ENCODE data around the gene ASAP2. TPM values are rescaled to one million over a fixed set of nuclear protein-coding genes. Genes with fewer than 3 reads are reported as not detected.

ASAP2 gene
- total and polyA plus RNA-seq, 9 of the 15 experiments (the other 6 are each of a cell fraction or from before 2014, with no cell fraction given): 0.06 to 4.3 (median 3.1) TPM

DNA sequence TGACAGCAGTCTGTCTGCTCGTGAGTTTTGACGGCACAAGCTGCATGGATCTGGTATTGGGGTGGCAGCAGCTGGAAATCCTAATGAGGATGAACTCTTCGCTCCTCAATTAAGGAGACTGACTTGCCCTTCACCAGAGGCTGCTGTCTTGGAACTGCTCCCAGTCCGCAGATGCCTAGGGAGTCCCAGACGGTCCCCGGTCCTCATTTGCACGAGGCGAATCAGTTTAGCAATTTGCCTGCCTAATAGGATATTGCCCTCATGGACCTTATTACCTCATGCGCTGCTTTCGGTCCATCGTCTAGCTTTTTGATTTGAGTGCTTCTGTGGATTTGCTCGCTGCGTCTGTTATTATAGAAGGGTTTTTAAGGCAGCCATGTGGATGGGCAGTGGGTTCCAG, 40.6 kb downstream of the ASAP2 start:
- Histone ChIP-seq H2AFZ (ENCODE audit: low read depth, low read length) (no peak overlapping the region), H3K9ac (ENCODE audit: insufficient read depth in 1 of 2, low read depth in 2 of 2, low read length in 2 of 2) (no peak overlapping the region), H3K4me1 (replicated peaks in 1 of 2; ENCODE audit: control insufficient read depth in 2 of 2, insufficient read depth in 2 of 2, low read length in 2 of 2) (peaks cover 0 to 3% of the 10 kb centered on the region in 2 experiments; a peak in 3 of 5 replicates), H3K27me3 (ENCODE audit: control insufficient read depth in 2 of 2, insufficient read depth in 2 of 2, low read length in 2 of 2) (peaks cover 4 to 68% of the 10 kb centered on the region in 2 experiments), H3K36me3 (ENCODE audit: control insufficient read depth, insufficient read depth, low read length) (no peaks in the 10 kb centered on the region), H4K20me1 (replicated peaks; ENCODE audit: control insufficient read depth, insufficient read depth, low read length) (no peaks in the 10 kb centered on the region; the same call in 1 of the 2 replicates), H3K27ac (ENCODE audit: extremely low read depth, low read depth, low read length) (no peak overlapping the region), H3K4me2 (ENCODE audit: insufficient read depth, low read length) (no peak overlapping the region), H3K9me1 (ENCODE audit: control insufficient read depth, insufficient read depth, low read length) (no peaks in the 10 kb centered on the region), H3K79me2 (ENCODE audit: control insufficient read depth, insufficient read depth, low read length) (no peaks in the 10 kb centered on the region), H3K4me3 (no peak overlapping the region), H3K9me3 (replicated peaks; ENCODE audit: control insufficient read depth, insufficient read depth, low read depth, low read length) (no peaks in the 10 kb centered on the region)
- intact Hi-C loops (cut with micrococcal nuclease) (no loop called here), in situ Hi-C loops (cut with MboI) (no loop called here)
- CTCF ChIA-PET (ENCODE audit: low intra/inter-chr PET ratio): no interaction called here
- BruUV-seq (replicated peaks): no TSS peak
- POLR2A ChIA-PET: interaction anchor here (1.0 kb wide), 1 partner anchor 12 kb away, joined by 3 read pairs; no protein-coding TSS in a partner anchor
- no peak for ATAC-seq
- DNase-seq (ENCODE audit: extremely low read depth in 1 of 4, low spot score in 3 of 4): no peak
- FAIRE-seq: no peak
- 28% methylated on average over 13 of the region's 13 CpGs for WGBS (ENCODE audit: insufficient coverage, low coverage, missing lambda C conversion rate)
- no peak for TF ChIP-seq NFIX (CRISPR knock-in tag; IDR thresholded peaks at IDR 0.05; ENCODE audit: low read depth)
- TF ChIP-seq, protein P1, sequence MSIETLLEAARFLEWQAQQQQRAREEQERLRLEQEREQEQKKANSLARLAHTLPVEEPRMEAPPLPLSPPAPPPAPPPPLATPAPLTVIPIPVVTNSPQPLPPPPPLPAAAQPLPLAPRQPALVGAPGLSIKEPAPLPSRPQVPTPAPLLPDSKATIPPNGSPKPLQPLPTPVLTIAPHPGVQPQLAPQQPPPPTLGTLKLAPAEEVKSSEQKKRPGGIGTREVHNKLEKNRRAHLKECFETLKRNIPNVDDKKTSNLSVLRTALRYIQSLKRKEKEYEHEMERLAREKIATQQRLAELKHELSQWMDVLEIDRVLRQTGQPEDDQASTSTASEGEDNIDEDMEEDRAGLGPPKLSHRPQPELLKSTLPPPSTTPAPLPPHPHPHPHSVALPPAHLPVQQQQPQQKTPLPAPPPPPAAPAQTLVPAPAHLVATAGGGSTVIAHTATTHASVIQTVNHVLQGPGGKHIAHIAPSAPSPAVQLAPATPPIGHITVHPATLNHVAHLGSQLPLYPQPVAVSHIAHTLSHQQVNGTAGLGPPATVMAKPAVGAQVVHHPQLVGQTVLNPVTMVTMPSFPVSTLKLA (conservative IDR thresholded peaks at IDR 0.05): no peak
- TF ChIP-seq MED1 (CRISPR knock-in tag; IDR thresholded peaks at IDR 0.05; ENCODE audit: borderline replicate concordance): no peak
- TF ChIP-seq, protein P2, sequence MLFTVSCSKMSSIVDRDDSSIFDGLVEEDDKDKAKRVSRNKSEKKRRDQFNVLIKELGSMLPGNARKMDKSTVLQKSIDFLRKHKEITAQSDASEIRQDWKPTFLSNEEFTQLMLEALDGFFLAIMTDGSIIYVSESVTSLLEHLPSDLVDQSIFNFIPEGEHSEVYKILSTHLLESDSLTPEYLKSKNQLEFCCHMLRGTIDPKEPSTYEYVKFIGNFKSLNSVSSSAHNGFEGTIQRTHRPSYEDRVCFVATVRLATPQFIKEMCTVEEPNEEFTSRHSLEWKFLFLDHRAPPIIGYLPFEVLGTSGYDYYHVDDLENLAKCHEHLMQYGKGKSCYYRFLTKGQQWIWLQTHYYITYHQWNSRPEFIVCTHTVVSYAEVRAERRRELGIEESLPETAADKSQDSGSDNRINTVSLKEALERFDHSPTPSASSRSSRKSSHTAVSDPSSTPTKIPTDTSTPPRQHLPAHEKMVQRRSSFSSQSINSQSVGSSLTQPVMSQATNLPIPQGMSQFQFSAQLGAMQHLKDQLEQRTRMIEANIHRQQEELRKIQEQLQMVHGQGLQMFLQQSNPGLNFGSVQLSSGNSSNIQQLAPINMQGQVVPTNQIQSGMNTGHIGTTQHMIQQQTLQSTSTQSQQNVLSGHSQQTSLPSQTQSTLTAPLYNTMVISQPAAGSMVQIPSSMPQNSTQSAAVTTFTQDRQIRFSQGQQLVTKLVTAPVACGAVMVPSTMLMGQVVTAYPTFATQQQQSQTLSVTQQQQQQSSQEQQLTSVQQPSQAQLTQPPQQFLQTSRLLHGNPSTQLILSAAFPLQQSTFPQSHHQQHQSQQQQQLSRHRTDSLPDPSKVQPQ (CRISPR knock-in tag; IDR thresholded peaks at IDR 0.05; ENCODE audit: borderline replicate concordance): no peak
